DND-41 (cell line): ENCODE data around the gene PPP1R14C.

Source experiments
- CTCF ChIP-seq: IDR thresholded peaks from 2 replicates; pipeline ENCODE4 v1.5.1; 2012; ENCODE audit warnings: borderline replicate concordance, low read length, moderate library complexity, mild to moderate bottlenecking; ENCODE audit not compliant: poor library complexity, severe bottlenecking; ENCODE audit errors: extremely low read depth
- EZH2 ChIP-seq: IDR thresholded peaks from 3 replicates; pipeline ENCODE4 v1.6.1; 2012; ENCODE audit warnings: borderline replicate concordance, low read depth, mild to moderate bottlenecking, moderate library complexity, low read length, inconsistent platforms; ENCODE audit not compliant: severe bottlenecking

- TF ChIP-seq CTCF (no peak), EZH2 (no peak)
These were observed 2.4 kb upstream of the PPP1R14C start for GRCh38 chr6:150140236-150140969.
